ENCODE measurements around the gene SLC35C1. TPM values are rescaled to one million over a fixed set of nuclear protein-coding genes. Genes with fewer than 3 reads are reported as not detected.

The SLC35C1 gene
- total and polyA plus RNA-seq, 9 of the 15 experiments (the other 6 are each of a cell fraction or from before 2014, with no cell fraction given): 0.65 to 13.1 (median 2.4) TPM

GRCh38 chr11:45771566-45772448 lies 33.1 kb upstream of the SLC35C1 start (continued):
- TF ChIP-seq REST (IDR thresholded peaks at IDR 0.05; ENCODE audit: borderline replicate concordance) (peak; percentile 61), REST (CRISPR knock-in tag; IDR thresholded peaks at IDR 0.05; ENCODE audit: low read depth) (no peak), ZNF280B (CRISPR knock-in tag; IDR thresholded peaks at IDR 0.05) (no peak), NR3C1 (CRISPR knock-in tag; IDR thresholded peaks at IDR 0.05) (no peak), NRF1 (conservative IDR thresholded peaks at IDR 0.05 in 1 of 2, IDR thresholded peaks at IDR 0.05 in 1 of 2) (0 out of 4 replicates have a peak, but pooled peaks of 1 of the 2 experiments have one; percentile 9), ZNF384 (IDR thresholded peaks at IDR 0.05; ENCODE audit: low read depth, low read length) (peak; percentile 35; the same call in 1 of the 2 replicates), U2AF1 (optimal IDR thresholded peaks at IDR 0.05; ENCODE audit: low read depth, low read length) (no peak), ZNF407 (IDR thresholded peaks at IDR 0.05; ENCODE audit: low read depth) (no peak)

All from K562 (cell line).